ENCODE results near the gene CCDC188. TPM values are rescaled to one million over a fixed set of nuclear protein-coding genes. Genes with fewer than 3 reads are reported as not detected.

CCDC188 gene
- total RNA-seq, 1 experiment from 2014 or later, result not detected

DNA sequence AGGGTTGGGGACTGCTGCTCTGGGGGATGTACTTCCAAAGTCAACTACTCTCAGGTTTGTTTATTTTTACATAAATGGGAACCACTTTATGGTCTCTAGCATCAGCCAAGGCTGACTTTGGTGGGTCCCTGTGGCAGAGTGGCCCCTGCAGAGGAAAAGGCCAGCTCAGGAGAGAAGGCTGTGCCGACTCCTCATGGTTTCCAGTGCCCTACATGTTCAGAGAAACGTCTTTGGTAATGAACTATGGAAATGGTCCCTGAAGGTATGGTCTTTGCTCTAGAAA, 22.3 kb downstream of the CCDC188 start:
- Histone ChIP-seq H3K27me3 (ENCODE audit: insufficient read depth, low read depth) (no peaks in the 10 kb centered on the region), H2AFZ (no peak overlapping the region), H3K4me3 (no peak overlapping the region), H4K20me1 (ENCODE audit: insufficient read depth) (no peaks in the 10 kb centered on the region), H3K79me2 (ENCODE audit: low read depth) (no peaks in the 10 kb centered on the region), H3F3A (ENCODE audit: insufficient read depth, low read depth) (peaks cover 8% of the 10 kb centered on the region; the same call in 1 of the 2 replicates), H3K9me2 (ENCODE audit: insufficient read depth) (no peaks in the 10 kb centered on the region), H3K4me2 (no peak overlapping the region), H3K4me1 (replicated peaks; ENCODE audit: insufficient read depth) (no peaks in the 10 kb centered on the region; the same call in 1 of the 2 replicates), H3K27ac (no peak overlapping the region), H3K36me3 (ENCODE audit: low read depth) (no peaks in the 10 kb centered on the region), H3K9me3 (ENCODE audit: insufficient read depth, low read depth) (no peaks in the 10 kb centered on the region)
- intact Hi-C loops (cut with micrococcal nuclease; ENCODE audit: unreplicated experiment), result no loop called here
- no peak for DNase-seq
- ChIA-PET CTCF (interaction anchor here (0.6 kb wide), 1 partner anchor 514 kb away, joined by 8 read pairs; no protein-coding TSS in a partner anchor), POLR2A (ENCODE audit: unreplicated experiment) (no interaction called here)
- BruUV-seq (replicated peaks), result no TSS peak
- no peak for TF ChIP-seq EZH2 (IDR thresholded peaks at IDR 0.05; ENCODE audit: low read depth)
- TF ChIP-seq, protein P1, sequence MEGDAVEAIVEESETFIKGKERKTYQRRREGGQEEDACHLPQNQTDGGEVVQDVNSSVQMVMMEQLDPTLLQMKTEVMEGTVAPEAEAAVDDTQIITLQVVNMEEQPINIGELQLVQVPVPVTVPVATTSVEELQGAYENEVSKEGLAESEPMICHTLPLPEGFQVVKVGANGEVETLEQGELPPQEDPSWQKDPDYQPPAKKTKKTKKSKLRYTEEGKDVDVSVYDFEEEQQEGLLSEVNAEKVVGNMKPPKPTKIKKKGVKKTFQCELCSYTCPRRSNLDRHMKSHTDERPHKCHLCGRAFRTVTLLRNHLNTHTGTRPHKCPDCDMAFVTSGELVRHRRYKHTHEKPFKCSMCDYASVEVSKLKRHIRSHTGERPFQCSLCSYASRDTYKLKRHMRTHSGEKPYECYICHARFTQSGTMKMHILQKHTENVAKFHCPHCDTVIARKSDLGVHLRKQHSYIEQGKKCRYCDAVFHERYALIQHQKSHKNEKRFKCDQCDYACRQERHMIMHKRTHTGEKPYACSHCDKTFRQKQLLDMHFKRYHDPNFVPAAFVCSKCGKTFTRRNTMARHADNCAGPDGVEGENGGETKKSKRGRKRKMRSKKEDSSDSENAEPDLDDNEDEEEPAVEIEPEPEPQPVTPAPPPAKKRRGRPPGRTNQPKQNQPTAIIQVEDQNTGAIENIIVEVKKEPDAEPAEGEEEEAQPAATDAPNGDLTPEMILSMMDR (conservative IDR thresholded peaks at IDR 0.05), result no peak

DNA sequence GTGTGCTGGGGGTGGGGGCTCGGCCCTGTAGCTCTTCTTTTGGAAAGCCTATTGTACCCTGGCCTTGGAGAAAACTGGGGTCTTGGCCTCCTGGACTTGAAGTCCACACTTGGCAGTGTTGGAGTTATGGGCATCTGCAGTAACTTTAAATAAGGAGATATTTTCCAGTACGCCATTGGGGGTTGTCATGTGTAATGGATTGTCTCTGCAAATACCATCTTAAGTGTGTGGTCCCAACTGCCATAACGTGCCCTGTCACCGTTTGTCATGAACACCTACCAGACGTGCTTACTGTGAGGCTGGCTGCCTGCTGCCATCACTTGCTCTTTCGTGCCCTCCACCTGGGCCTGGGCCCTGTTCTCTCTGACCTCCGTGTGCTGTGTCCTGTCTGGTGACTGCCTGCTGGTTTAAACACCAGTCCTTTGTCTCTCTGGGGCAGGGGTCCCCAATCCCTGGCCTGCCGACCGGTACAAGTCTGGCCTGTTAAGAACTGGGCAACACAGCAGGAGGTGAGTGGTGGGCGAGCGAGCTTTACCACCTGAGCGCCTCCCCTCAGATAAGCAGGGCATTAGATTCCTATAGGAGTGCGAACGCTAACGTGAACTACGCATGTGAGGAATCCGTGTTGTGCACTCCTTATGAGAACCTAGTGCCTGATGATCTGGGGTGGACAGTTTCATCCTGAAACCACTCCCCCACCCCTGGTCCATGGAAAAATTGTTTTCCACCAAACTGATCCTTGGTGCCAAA, 22.8 kb downstream of the CCDC188 start:
- Histone ChIP-seq H3K27ac (no peak overlapping the region), H3K79me2 (ENCODE audit: low read depth) (no peaks in the 10 kb centered on the region), H3K4me1 (replicated peaks; ENCODE audit: insufficient read depth) (no peaks in the 10 kb centered on the region; the same call in 1 of the 2 replicates), H3K9me2 (ENCODE audit: insufficient read depth) (no peaks in the 10 kb centered on the region), H3K4me3 (no peak overlapping the region), H2AFZ (no peak overlapping the region), H3K36me3 (ENCODE audit: low read depth) (no peaks in the 10 kb centered on the region), H3K4me2 (no peak overlapping the region), H4K20me1 (ENCODE audit: insufficient read depth) (no peaks in the 10 kb centered on the region), H3F3A (ENCODE audit: insufficient read depth, low read depth) (peaks cover 8% of the 10 kb centered on the region; the same call in 1 of the 2 replicates), H3K9me3 (ENCODE audit: insufficient read depth, low read depth) (no peaks in the 10 kb centered on the region), H3K27me3 (ENCODE audit: insufficient read depth, low read depth) (no peaks in the 10 kb centered on the region)
- CTCF ChIA-PET, result interaction anchor here (0.6 kb wide), 1 partner anchor 515 kb away, joined by 8 read pairs; no protein-coding TSS in a partner anchor
- no TSS peak for BruUV-seq (replicated peaks)
- TF ChIP-seq EZH2 (IDR thresholded peaks at IDR 0.05; ENCODE audit: low read depth), result no peak
- TF ChIP-seq, protein P1 (conservative IDR thresholded peaks at IDR 0.05), result no peak
- intact Hi-C loops (cut with micrococcal nuclease; ENCODE audit: unreplicated experiment), result no loop called here
- POLR2A ChIA-PET (ENCODE audit: unreplicated experiment), result interaction anchor here (0.5 kb wide), 1 partner anchor 26 kb away, joined by 4 read pairs; no protein-coding TSS in a partner anchor
- DNase-seq, result no peak

GRCh38 chr22:20127318-20127868, 23.5 kb downstream of the CCDC188 start:
- intact Hi-C loops (cut with micrococcal nuclease; ENCODE audit: unreplicated experiment), result no loop called here
- no peaks in the 10 kb centered on the region for H3K36me3 ChIP-seq (ENCODE audit: low read depth)
- no peak overlapping the region for H2AFZ ChIP-seq
- CTCF ChIA-PET, result no interaction called here
- no peak overlapping the region for H3K27ac ChIP-seq
- no peaks in the 10 kb centered on the region for H3K9me3 ChIP-seq (ENCODE audit: insufficient read depth, low read depth)
- no peak overlapping the region for H3K4me2 ChIP-seq
- no peak overlapping the region for H3K4me3 ChIP-seq
- DNase-seq, result no peak
- no peaks in the 10 kb centered on the region for H4K20me1 ChIP-seq (ENCODE audit: insufficient read depth)
- H3K4me1 ChIP-seq (replicated peaks; ENCODE audit: insufficient read depth), result no peaks in the 10 kb centered on the region
- no TSS peak for BruUV-seq (replicated peaks)
- H3F3A ChIP-seq (ENCODE audit: insufficient read depth, low read depth), result peaks cover 8% of the 10 kb centered on the region; the same call in 1 of the 2 replicates
- POLR2A ChIA-PET (ENCODE audit: unreplicated experiment), result interaction anchor here (0.5 kb wide), 1 partner anchor 26 kb away, joined by 4 read pairs; no protein-coding TSS in a partner anchor
- no peaks in the 10 kb centered on the region for H3K9me2 ChIP-seq (ENCODE audit: insufficient read depth)
- H3K27me3 ChIP-seq (ENCODE audit: insufficient read depth, low read depth), result no peaks in the 10 kb centered on the region
- H3K79me2 ChIP-seq (ENCODE audit: low read depth), result peaks cover under 1% of the 10 kb centered on the region; the same call in 1 of the 2 replicates
- no peak for TF ChIP-seq EZH2 (IDR thresholded peaks at IDR 0.05; ENCODE audit: low read depth)
- TF ChIP-seq, protein P1 (conservative IDR thresholded peaks at IDR 0.05), result no peak
